KMS-11 (cell line): ENCODE measurements around the gene TMEM184A.

Experiments
- H2AFZ ChIP-seq: fragments of 200-600 bp; sonication (generic); 2 replicates; pipeline ENCODE4 v1.6.1; 2016; ENCODE audit warnings: antibody characterized with exemption, mixed run types, low read depth
- H3K27ac ChIP-seq: fragments of 200-600 bp; sonication (generic); 2 replicates; pipeline ENCODE4 v1.6.1; 2016; ENCODE audit warnings: mild to moderate bottlenecking, mixed run types
- H3K27me3 ChIP-seq: fragments of 200-600 bp; sonication (generic); 2 replicates; pipeline ENCODE4 v1.6.1; 2017; ENCODE audit warnings: mild to moderate bottlenecking, low read depth, mixed run types, moderate library complexity; ENCODE audit not compliant: insufficient read depth
- H3K36me3 ChIP-seq: fragments of 200-600 bp; sonication (generic); 2 replicates; pipeline ENCODE4 v1.6.1; 2017; ENCODE audit warnings: mild to moderate bottlenecking, mixed run types; ENCODE audit not compliant: insufficient read depth
- H3K4me1 ChIP-seq: fragments of 200-600 bp; sonication (generic); 2 replicates; pipeline ENCODE4 v1.6.1; 2016; ENCODE audit warnings: mild to moderate bottlenecking, low read depth, mixed run types; ENCODE audit not compliant: poor library complexity, severe bottlenecking
- H3K4me2 ChIP-seq: fragments of 200-600 bp; sonication (generic); 2 replicates; pipeline ENCODE4 v1.7.0; 2016; ENCODE audit warnings: mild to moderate bottlenecking, mixed run types
- H3K4me3 ChIP-seq: fragments of 200-600 bp; sonication (generic); IDR thresholded peaks from 2 replicates; pipeline ENCODE4 v1.6.1; 2017; ENCODE audit warnings: low read depth, low read length, mixed read lengths; ENCODE audit not compliant: insufficient read depth
- H3K79me2 ChIP-seq: fragments of 200-600 bp; sonication (generic); 2 replicates; pipeline ENCODE4 v1.6.1; 2016; ENCODE audit warnings: low read depth, mixed run types; ENCODE audit not compliant: insufficient read depth
- H3K9ac ChIP-seq: fragments of 200-600 bp; sonication (generic); 2 replicates; pipeline ENCODE4 v1.6.1; 2016; ENCODE audit warnings: mild to moderate bottlenecking, mixed run types
- H4K20me1 ChIP-seq: fragments of 200-600 bp; sonication (generic); 2 replicates; pipeline ENCODE4 v1.6.1; 2016; ENCODE audit warnings: mild to moderate bottlenecking, mixed run types; ENCODE audit not compliant: insufficient read depth
- TF ChIP-seq, protein P1 (sequence below): fragments of 200-600 bp; sonication (generic); conservative IDR thresholded peaks from 2 replicates; pipeline ENCODE4 v1.6.1; 2017; ENCODE audit warnings: low read depth, mild to moderate bottlenecking, antibody characterized with exemption, low read length, moderate library complexity, mixed read lengths

The TMEM184A gene

GRCh38 chr7:1503390-1503789 is 52.6 kb downstream of the TMEM184A start:
- TF ChIP-seq, protein P1, sequence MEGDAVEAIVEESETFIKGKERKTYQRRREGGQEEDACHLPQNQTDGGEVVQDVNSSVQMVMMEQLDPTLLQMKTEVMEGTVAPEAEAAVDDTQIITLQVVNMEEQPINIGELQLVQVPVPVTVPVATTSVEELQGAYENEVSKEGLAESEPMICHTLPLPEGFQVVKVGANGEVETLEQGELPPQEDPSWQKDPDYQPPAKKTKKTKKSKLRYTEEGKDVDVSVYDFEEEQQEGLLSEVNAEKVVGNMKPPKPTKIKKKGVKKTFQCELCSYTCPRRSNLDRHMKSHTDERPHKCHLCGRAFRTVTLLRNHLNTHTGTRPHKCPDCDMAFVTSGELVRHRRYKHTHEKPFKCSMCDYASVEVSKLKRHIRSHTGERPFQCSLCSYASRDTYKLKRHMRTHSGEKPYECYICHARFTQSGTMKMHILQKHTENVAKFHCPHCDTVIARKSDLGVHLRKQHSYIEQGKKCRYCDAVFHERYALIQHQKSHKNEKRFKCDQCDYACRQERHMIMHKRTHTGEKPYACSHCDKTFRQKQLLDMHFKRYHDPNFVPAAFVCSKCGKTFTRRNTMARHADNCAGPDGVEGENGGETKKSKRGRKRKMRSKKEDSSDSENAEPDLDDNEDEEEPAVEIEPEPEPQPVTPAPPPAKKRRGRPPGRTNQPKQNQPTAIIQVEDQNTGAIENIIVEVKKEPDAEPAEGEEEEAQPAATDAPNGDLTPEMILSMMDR = no peak
- Histone ChIP-seq H3K9ac (peak overlapping the region; percentile 61; the same call in 1 of the 2 replicates), H2AFZ (0 out of 2 replicates have a peak overlapping the region, but pooled peaks have one; percentile 67), H3K36me3 (0 out of 2 replicates have a peak, but pooled peaks cover 3% of the 10 kb centered on the region), H3K27ac (no peak overlapping the region), H3K4me1 (peaks cover 14% of the 10 kb centered on the region), H3K27me3 (no peaks in the 10 kb centered on the region), H3K4me2 (peak overlapping the region; percentile 88), H4K20me1 (no peaks in the 10 kb centered on the region), H3K4me3 (no peak overlapping the region), H3K79me2 (peaks cover 31% of the 10 kb centered on the region)

GRCh38 chr7:1502845-1503244 is 53.2 kb downstream of the TMEM184A start:
- no peaks in the 10 kb centered on the region for H3K27me3 ChIP-seq
- H3K4me3 ChIP-seq = no peak overlapping the region
- peaks cover 31% of the 10 kb centered on the region for H3K79me2 ChIP-seq
- no peak overlapping the region; the same call in 1 of the 2 replicates for H3K9ac ChIP-seq
- H3K4me1 ChIP-seq = peaks cover 9% of the 10 kb centered on the region
- H3K27ac ChIP-seq = no peak overlapping the region
- no peaks in the 10 kb centered on the region for H4K20me1 ChIP-seq
- no peak overlapping the region for H2AFZ ChIP-seq
- peak overlapping the region; percentile 88 for H3K4me2 ChIP-seq
- TF ChIP-seq, protein P1 = no peak
- H3K36me3 ChIP-seq = 0 out of 2 replicates have a peak, but pooled peaks cover 3% of the 10 kb centered on the region

DNA sequence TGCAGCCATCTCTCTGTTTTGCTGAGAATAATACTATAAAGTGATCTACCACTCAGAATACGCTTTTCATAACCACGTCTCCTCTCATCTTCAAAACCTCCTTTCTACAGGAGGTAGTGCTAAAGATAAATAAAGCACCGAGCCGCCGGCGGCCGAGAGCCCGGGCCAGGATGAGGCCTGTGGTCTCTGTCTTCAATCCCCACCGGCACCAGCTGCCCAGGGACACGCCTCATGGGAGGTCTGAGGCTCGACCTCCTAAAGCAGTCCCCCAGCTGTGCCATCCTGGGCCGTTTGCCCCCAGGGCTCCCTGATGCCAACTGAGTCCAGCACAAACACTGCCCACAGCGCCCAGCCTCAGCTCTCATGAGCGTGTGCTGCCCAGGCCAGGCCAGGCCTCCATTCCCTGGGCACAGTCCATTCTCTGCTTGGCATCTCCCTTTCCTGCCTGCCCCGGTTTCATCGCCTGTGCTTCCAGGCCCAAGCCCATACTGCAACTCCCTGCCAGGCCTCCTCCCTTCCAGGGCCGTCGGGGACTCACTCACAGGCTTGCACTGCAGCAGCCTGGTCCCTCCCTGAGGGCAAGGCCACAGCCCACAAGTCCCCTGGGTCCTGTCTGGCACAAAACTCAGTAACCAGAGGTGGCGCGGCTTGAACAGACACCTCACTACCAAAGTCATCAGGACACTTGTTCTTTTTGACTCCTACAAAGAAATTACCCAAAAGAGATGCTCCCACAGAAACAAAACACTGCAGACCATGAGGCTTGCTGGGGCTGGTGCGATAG is 54.3 kb downstream of the TMEM184A start:
- Histone ChIP-seq H3K27ac (no peak overlapping the region), H3K4me2 (no peak overlapping the region; the same call in 1 of the 2 replicates)

DNA sequence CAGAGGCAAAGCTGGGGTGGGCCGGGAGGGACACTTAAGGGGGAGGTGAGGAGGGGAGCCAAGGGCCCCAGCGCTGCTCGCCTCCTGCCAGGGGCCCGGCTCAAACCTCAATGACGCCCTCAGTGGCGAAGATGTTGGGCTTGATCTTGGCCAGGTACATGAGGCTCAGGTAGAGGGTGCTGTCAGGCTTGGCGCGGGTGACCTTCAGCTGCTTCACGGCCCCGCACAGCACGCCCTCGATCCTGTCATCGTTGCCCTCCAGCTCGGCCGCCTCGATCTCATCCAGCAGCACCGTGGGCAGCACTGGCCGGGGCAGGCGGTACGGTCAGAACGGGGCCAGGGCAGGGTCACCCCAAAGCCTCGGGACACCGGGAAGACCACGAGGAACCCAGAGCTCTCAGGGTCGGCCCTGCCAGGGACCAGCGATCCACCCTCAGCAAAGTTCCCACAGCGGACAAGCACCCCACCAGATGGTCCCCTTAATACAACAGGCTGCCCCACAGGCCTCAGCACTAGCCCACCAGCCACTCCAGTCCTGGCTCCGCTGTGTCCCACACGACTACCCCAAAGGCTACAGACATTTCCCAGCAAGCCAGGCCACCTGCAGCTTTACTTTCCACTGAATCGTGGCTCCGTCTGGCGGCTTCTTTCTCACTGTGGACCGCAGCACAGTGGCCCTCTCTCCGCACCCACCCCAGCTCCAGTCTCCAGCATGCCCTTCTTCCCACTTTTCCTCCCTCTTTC is 55.8 kb downstream of the TMEM184A start:
- Histone ChIP-seq H4K20me1 (no peaks in the 10 kb centered on the region), H3K4me1 (peaks cover 8% of the 10 kb centered on the region), H2AFZ (no peak overlapping the region), H3K27ac (no peak overlapping the region), H3K4me2 (no peak overlapping the region), H3K79me2 (peaks cover 31% of the 10 kb centered on the region), H3K9ac (no peak overlapping the region), H3K4me3 (no peak overlapping the region), H3K27me3 (no peaks in the 10 kb centered on the region), H3K36me3 (0 out of 2 replicates have a peak, but pooled peaks cover 3% of the 10 kb centered on the region)
- TF ChIP-seq, protein P1 = no peak

More for the DNA sequence above, 54.3 kb downstream of the TMEM184A start:
- Histone ChIP-seq H3K4me3 (no peak overlapping the region), H3K79me2 (peaks cover 31% of the 10 kb centered on the region), H3K27me3 (no peaks in the 10 kb centered on the region), H2AFZ (no peak overlapping the region), H3K9ac (no peak overlapping the region), H3K4me1 (peaks cover 8% of the 10 kb centered on the region), H3K36me3 (0 out of 2 replicates have a peak, but pooled peaks cover 3% of the 10 kb centered on the region), H4K20me1 (no peaks in the 10 kb centered on the region)
- TF ChIP-seq, protein P1 = no peak
